AG04450 (cell line): ENCODE results near the gene ETFRF1. TPM values are rescaled to one million over a fixed set of nuclear protein-coding genes. Genes with fewer than 3 reads are reported as not detected.

Experiments
- CTCF ChIA-PET: fragments of 300-600, 350-600 bp; formaldehyde crosslinking; extraction: SDS; loops from one replicate; lab custom pipeline; 2022; ENCODE audit warnings: antibody characterized with exemption, inconsistent platforms; lab: Charles Lee
- POLR2A ChIA-PET: fragments of 350-600 bp; formaldehyde crosslinking; extraction: SDS; loops from one replicate; lab custom pipeline; 2021; ENCODE audit warnings: antibody characterized with exemption, inconsistent platforms; lab: Yijun Ruan, JAX
- DNase-seq: peaks from one replicate; pipeline ENCODE4 v3.0.0-alpha.2; 2011; ENCODE audit warnings: low read depth, low spot score
- H3K27ac ChIP-seq: one replicate; pipeline ENCODE4 v1.5.1; 2012; ENCODE audit warnings: low read depth, low read length, control low read depth
- H3K27me3 ChIP-seq: one replicate; pipeline ENCODE4 v1.6.0; 2012; ENCODE audit warnings: low read length; ENCODE audit not compliant: control insufficient read depth, insufficient read depth
- H3K4me3 ChIP-seq: 2 replicates; pipeline ENCODE4 v1.5.1; 2011; ENCODE audit warnings: mild to moderate bottlenecking, low read depth, low read length, control low read depth
- H3K9me3 ChIP-seq: 2 replicates; pipeline ENCODE4 v1.5.1; 2012; ENCODE audit warnings: low read length; ENCODE audit not compliant: control insufficient read depth, insufficient read depth
- polyA plus RNA-seq: library from polyadenylated mRNA; depleted of rRNA; stranded (reverse); fragments of >200 nt; gene quantifications from 2 replicates; pipeline ENCODE4 v1.2.3, GENCODE V29; 2011
- TF ChIP-seq, protein P1 (sequence below): IDR thresholded peaks from 2 replicates; pipeline ENCODE4 v1.5.1; 2011; ENCODE audit warnings: low read depth, low read length, control low read depth, inconsistent platforms

The ETFRF1 gene
- polyA plus RNA-seq, 1 experiment: 26.6 TPM

DNA sequence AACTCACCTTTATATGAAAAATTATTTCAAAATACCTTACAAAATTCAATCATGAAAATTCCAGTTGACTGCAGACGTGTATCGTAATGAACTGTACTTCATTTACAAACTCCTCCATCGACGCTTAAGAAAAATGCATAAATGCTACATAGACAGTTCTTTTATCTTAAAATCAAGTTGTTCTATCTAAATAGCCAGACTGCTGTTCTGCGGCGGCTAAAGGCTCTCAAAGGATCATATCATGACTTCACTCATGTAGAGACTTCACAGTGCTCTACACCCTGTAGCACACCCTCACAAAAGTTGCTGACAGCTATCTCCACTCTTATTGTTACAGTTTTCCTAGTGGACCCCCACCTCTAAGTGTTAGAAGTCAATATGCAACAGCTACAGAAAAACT lies 50.5 kb downstream of the ETFRF1 start:
- no peaks in the 10 kb centered on the region for H3K27me3 ChIP-seq
- DNase-seq: no peak
- ChIA-PET POLR2A (no interaction called here), CTCF (interaction anchor here (0.7 kb wide), 1 partner anchor 13 kb away, joined by 6 read pairs; no protein-coding TSS in a partner anchor)
- TF ChIP-seq, protein P1, sequence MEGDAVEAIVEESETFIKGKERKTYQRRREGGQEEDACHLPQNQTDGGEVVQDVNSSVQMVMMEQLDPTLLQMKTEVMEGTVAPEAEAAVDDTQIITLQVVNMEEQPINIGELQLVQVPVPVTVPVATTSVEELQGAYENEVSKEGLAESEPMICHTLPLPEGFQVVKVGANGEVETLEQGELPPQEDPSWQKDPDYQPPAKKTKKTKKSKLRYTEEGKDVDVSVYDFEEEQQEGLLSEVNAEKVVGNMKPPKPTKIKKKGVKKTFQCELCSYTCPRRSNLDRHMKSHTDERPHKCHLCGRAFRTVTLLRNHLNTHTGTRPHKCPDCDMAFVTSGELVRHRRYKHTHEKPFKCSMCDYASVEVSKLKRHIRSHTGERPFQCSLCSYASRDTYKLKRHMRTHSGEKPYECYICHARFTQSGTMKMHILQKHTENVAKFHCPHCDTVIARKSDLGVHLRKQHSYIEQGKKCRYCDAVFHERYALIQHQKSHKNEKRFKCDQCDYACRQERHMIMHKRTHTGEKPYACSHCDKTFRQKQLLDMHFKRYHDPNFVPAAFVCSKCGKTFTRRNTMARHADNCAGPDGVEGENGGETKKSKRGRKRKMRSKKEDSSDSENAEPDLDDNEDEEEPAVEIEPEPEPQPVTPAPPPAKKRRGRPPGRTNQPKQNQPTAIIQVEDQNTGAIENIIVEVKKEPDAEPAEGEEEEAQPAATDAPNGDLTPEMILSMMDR: no peak
- H3K4me3 ChIP-seq: no peak overlapping the region
- H3K9me3 ChIP-seq: no peaks in the 10 kb centered on the region; the same call in 1 of the 2 replicates
- H3K27ac ChIP-seq: no peak overlapping the region

DNA sequence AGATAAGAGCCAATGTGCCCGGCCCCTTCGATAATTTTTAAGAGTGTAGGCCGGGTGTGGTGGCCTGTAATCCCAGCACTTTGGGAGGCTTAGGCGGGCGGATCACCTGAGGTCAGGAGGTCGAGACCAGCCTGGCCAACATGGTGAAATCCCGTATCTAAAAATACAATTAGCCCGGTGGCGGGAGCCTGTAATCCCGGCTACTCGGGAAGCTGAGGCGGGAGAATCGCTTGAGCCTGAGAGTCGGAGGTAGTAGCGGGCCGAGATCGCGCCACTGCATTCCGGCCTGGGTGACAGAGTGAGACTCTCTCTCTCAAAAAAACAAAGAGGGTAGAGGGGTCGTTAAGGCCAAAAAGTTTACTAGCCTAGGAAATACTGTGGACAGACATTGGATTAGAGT lies 53.1 kb downstream of the ETFRF1 start:
- H3K27me3 ChIP-seq: no peaks in the 10 kb centered on the region
- TF ChIP-seq, protein P1: no peak
- H3K27ac ChIP-seq: no peak overlapping the region
- CTCF ChIA-PET: interaction anchor here (1.1 kb wide), 1 partner anchor 139 kb away, joined by 4 read pairs; no protein-coding TSS in a partner anchor
- no peak overlapping the region for H3K4me3 ChIP-seq
- POLR2A ChIA-PET: no interaction called here
- no peak for DNase-seq
- no peaks in the 10 kb centered on the region; the same call in 1 of the 2 replicates for H3K9me3 ChIP-seq

DNA sequence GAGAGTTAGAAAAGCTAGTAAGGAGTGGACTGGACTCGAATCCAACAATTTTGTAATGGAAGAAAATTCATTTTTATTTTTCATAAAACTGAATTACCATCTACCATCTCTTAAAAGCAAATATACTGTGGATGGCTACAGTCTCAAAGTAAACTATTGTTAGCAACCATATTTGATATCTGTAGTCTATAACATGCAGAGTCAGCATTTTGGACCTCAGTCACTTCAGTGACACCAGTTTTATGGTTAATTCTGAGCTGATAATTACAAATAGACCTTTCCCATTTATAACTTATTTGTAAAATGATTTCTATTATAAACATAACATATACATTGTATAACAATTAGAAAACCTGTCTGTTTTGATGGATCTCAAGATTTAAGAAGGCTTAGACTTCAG lies 53.7 kb downstream of the ETFRF1 start:
- DNase-seq: no peak
- H3K9me3 ChIP-seq: no peaks in the 10 kb centered on the region; the same call in 1 of the 2 replicates
- ChIA-PET CTCF (interaction anchor here (1.1 kb wide), 1 partner anchor 139 kb away, joined by 4 read pairs; no protein-coding TSS in a partner anchor), POLR2A (no interaction called here)
- TF ChIP-seq, protein P1: no peak
- H3K4me3 ChIP-seq: no peak overlapping the region
- no peaks in the 10 kb centered on the region for H3K27me3 ChIP-seq
- no peak overlapping the region for H3K27ac ChIP-seq

DNA sequence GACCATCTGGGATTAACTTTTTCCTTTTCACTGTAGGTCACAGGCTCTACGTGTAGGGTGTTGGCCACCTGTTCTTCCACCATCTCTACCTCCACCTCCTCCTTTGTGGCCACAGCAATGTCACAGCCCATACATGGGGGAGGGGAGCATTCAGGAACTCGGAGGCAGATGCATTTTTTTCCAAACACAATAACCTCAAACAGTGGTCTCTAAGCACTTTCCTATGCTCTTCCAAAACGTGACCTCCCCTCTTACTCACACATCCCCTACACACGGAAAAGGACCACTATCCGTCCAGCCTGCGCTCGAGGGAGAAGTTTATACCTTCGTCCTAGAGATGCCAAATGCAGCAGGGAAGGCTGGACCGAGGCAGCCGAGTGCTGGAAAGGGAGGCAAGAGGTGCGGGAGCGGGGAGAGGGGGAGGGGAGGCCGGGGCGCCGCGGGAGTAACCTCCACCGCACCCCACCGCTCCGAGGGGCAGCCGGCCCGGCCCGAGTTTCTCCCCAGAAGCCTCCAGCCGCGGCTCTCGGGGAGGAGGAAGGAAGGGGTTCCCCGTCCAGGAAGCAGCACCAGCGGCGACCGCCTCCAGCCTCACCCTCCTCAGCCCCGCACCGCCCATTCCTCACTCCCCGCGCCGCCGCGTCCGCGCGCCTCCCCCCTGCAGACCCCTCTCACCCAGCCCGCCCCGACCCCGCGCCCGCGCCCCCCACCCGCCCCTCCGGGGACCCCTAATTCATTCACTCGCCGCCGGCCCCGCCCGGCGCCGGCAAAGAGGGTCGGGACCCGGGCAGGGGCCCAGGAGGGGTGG lies 55.1 kb downstream of the ETFRF1 start:
- Histone ChIP-seq H3K9me3 (no peaks in the 10 kb centered on the region; the same call in 1 of the 2 replicates), H3K27ac (no peak overlapping the region), H3K4me3 (peak overlapping the region; percentile 86), H3K27me3 (no peaks in the 10 kb centered on the region)
- ChIA-PET POLR2A (interaction anchor here (0.6 to 1.0 kb wide), 3 partner anchors 9 to 84 kb away, joined by 3 to 4 read pairs (median 3); no protein-coding TSS in a partner anchor), CTCF (interaction anchor here (1.0 kb wide), 1 partner anchor 9 kb away, joined by 4 read pairs; no protein-coding TSS in a partner anchor)
- no peak for DNase-seq
- TF ChIP-seq, protein P1: no peak
